PC-9 (cell line): Measurements from ENCODE around the gene SOCS7.

Experiments used
- EZH2 ChIP-seq: fragments of 200-600 bp; sonication (generic); IDR thresholded peaks from 2 replicates; pipeline ENCODE4 v1.8.0; 2017; ENCODE audit warnings: antibody characterized with exemption, low read depth
- TF ChIP-seq, protein P1 (sequence below): fragments of 200-600 bp; sonication (generic); conservative IDR thresholded peaks from 2 replicates; pipeline ENCODE4 v1.6.1; 2017; ENCODE audit warnings: mixed run types, antibody characterized with exemption, mild to moderate bottlenecking, moderate library complexity

DNA sequence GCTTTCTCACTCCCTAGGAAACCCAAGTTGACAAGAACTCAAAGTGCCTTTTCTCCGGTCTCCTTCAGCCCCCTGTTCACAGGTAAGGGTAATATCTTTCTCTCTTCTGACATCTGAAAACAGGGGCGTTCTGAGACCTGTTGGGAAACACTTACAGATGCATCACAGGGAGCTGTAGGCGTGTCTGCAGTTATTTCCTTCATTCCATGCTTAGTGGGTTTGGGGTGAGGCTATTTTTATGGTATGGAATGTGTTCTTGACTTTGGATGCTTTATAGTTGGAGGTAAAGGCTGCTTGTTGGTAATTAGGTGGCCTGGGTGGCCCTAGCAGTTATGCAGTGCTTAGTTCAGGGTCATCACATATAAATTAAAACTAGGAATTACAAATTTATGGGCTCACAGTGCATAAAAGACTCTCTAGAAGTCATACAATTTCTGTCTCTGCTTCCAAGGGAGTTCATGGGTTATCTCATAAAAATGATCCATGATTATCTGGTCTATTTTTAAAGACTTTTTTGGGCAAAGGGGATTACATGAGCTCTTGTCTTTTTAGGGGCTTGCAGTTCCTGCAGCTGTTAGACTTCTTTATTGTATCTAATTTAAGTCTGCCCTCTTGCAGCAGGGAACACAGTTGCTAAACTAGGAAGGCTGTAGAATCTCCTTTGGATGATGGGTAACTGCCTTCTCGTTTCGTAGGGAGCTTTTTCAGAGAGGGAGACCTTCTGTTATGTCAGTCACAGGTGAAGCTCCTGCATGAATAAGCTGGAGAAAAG lies 10.2 kb downstream of the SOCS7 start:
- TF ChIP-seq, protein P1, sequence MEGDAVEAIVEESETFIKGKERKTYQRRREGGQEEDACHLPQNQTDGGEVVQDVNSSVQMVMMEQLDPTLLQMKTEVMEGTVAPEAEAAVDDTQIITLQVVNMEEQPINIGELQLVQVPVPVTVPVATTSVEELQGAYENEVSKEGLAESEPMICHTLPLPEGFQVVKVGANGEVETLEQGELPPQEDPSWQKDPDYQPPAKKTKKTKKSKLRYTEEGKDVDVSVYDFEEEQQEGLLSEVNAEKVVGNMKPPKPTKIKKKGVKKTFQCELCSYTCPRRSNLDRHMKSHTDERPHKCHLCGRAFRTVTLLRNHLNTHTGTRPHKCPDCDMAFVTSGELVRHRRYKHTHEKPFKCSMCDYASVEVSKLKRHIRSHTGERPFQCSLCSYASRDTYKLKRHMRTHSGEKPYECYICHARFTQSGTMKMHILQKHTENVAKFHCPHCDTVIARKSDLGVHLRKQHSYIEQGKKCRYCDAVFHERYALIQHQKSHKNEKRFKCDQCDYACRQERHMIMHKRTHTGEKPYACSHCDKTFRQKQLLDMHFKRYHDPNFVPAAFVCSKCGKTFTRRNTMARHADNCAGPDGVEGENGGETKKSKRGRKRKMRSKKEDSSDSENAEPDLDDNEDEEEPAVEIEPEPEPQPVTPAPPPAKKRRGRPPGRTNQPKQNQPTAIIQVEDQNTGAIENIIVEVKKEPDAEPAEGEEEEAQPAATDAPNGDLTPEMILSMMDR, result no peak
- TF ChIP-seq EZH2, result no peak
